GM12878 (cell line): Measurements from ENCODE around the gene AJUBA. TPM values are rescaled to one million over a fixed set of nuclear protein-coding genes. Genes with fewer than 3 reads are reported as not detected.

ENCODE experiments used
- ATAC-seq: fragments of 200-7000 bp; cut with Tn5 transposase; 3 replicates; pipeline ENCODE4 v1.9.1; 2020; ENCODE audit warnings: mild to moderate bottlenecking, moderate library complexity
- BruUV-seq: library from RNA; stranded (reverse); fragments of 400-500 nt; replicated peaks from 2 replicates; lab custom pipeline; 2021; lab: Mats Ljungman, UMichigan
- CTCF ChIA-PET: fragments of 300-600 bp; sonication (Branson Sonifier 250); formaldehyde crosslinking; extraction: SDS; loops from one replicate; lab custom pipeline; 2021; ENCODE audit warnings: inconsistent platforms; lab: Yijun Ruan, JAX
- POLR2A ChIA-PET: fragments of 350-600 bp; formaldehyde crosslinking; extraction: SDS; loops from one replicate; lab custom pipeline; 2021; ENCODE audit warnings: inconsistent platforms; lab: Charles Lee
- RAD21 ChIA-PET: fragments of 300-600 bp; sonication (Branson Sonifier 250); formaldehyde crosslinking; loops from one replicate; lab custom pipeline; 2023; ENCODE audit warnings: antibody characterized with exemption; ENCODE audit not compliant: unreplicated experiment; lab: Charles Lee
- SMC1A ChIA-PET: fragments of 300-600 bp; sonication (Branson Sonifier 250); formaldehyde crosslinking; loops from one replicate; lab custom pipeline; 2023; ENCODE audit not compliant: unreplicated experiment, uncharacterized antibody; lab: Charles Lee
- DNase-seq: peaks from one replicate; pipeline ENCODE4 v3.0.0-alpha.2; 2011; ENCODE audit warnings: low read depth, low spot score
- FAIRE-seq: peaks from 3 replicates; lab custom pipeline; 2011; peaks lifted over from hg19 to GRCh38; lab: Jason Lieb, UNC
- H2AFZ ChIP-seq: 2 replicates; pipeline ENCODE4 v1.6.0; 2011; ENCODE audit warnings: low read depth, low read length, control low read depth; ENCODE audit not compliant: control insufficient read depth
- H3K27ac ChIP-seq: 2 replicates; pipeline ENCODE4 v1.5.1; 2011; ENCODE audit warnings: control low read depth; ENCODE audit not compliant: control insufficient read depth, insufficient read depth
- H3K27me3 ChIP-seq, 2 experiments: replicated peaks in 1 of 2; 2 replicates each; pipeline versions ENCODE4 v1.6.0 to v1.6.1; 2011; ENCODE audit warnings: low read length in 1 of 2; ENCODE audit not compliant: control insufficient read depth in 2 of 2, insufficient read depth in 2 of 2
- H3K36me3 ChIP-seq, 2 experiments: 2 replicates each; pipeline ENCODE4 v1.5.1; 2011; ENCODE audit warnings: low read length in 1 of 2; ENCODE audit not compliant: control insufficient read depth in 2 of 2, insufficient read depth in 2 of 2
- H3K4me1 ChIP-seq: 2 replicates; pipeline ENCODE4 v1.6.1; 2011; ENCODE audit warnings: mild to moderate bottlenecking, low read length, moderate library complexity, mixed read lengths; ENCODE audit not compliant: control insufficient read depth, insufficient read depth
- H3K4me2 ChIP-seq: 2 replicates; pipeline ENCODE4 v1.6.0; 2011; ENCODE audit warnings: control low read depth; ENCODE audit not compliant: control insufficient read depth, insufficient read depth
- H3K4me3 ChIP-seq: fragments of 200-600 bp; sonication (generic); 2 replicates; pipeline ENCODE4 v1.5.1; 2016
- H3K79me2 ChIP-seq: 2 replicates; pipeline ENCODE4 v1.6.0; 2011; ENCODE audit warnings: low read length; ENCODE audit not compliant: control insufficient read depth, insufficient read depth
- H3K9ac ChIP-seq: 2 replicates; pipeline ENCODE4 v1.8.0; 2011; ENCODE audit warnings: low read length, control low read depth, mixed read lengths; ENCODE audit not compliant: control insufficient read depth, insufficient read depth
- H3K9me3 ChIP-seq: replicated peaks from 3 replicates; pipeline ENCODE4 v1.5.1; 2011; ENCODE audit warnings: mild to moderate bottlenecking, low read length; ENCODE audit not compliant: control insufficient read depth, insufficient read depth
- H4K20me1 ChIP-seq: 2 replicates; pipeline ENCODE4 v1.6.0; 2011; ENCODE audit not compliant: control insufficient read depth, insufficient read depth
- CBFB ChIP-seq: IDR thresholded peaks from 2 replicates; pipeline ENCODE4 v1.6.1; 2016; ENCODE audit warnings: antibody characterized with exemption, low read depth
- CHD4 ChIP-seq: fragments of 200-600 bp; sonication (generic); IDR thresholded peaks from 2 replicates; pipeline ENCODE4 v1.6.1; 2016; ENCODE audit warnings: mild to moderate bottlenecking
- ESRRA ChIP-seq: IDR thresholded peaks from 2 replicates; pipeline ENCODE4 v1.6.1; 2012; ENCODE audit warnings: mild to moderate bottlenecking, low read length, improper control_type of control experiment
- KLF5 ChIP-seq: fragments of 450-650 bp; IDR thresholded peaks from 2 replicates; pipeline ENCODE4 v1.6.1; 2014; ENCODE audit warnings: mild to moderate bottlenecking; ENCODE audit not compliant: partially characterized antibody
- MEF2B ChIP-seq: fragments of 450-650 bp; IDR thresholded peaks from 2 replicates; pipeline ENCODE4 v1.6.1; 2018; ENCODE audit warnings: mild to moderate bottlenecking, moderate library complexity; ENCODE audit not compliant: partially characterized antibody, poor library complexity, severe bottlenecking
- MTA3 ChIP-seq: IDR thresholded peaks from 2 replicates; pipeline ENCODE4 v1.6.1; 2012; ENCODE audit warnings: low read length, inconsistent platforms, borderline replicate concordance
- MYB ChIP-seq: fragments of 150-350 bp; IDR thresholded peaks from 2 replicates; pipeline ENCODE4 v1.6.1; 2014; ENCODE audit warnings: mild to moderate bottlenecking, low read depth, low read length, borderline replicate concordance
- MYC ChIP-seq: IDR thresholded peaks from 2 replicates; pipeline ENCODE4 v1.6.1; 2011; ENCODE audit warnings: mild to moderate bottlenecking, low read length, moderate library complexity, inconsistent platforms; ENCODE audit not compliant: insufficient read depth, insufficient replicate concordance, insufficient read length, severe bottlenecking
- NBN ChIP-seq: fragments of 450-650 bp; IDR thresholded peaks from 2 replicates; pipeline ENCODE4 v1.6.1; 2016
- POU2F2 ChIP-seq: IDR thresholded peaks from 3 replicates; pipeline ENCODE4 v1.6.1; 2011; ENCODE audit warnings: low read depth, mild to moderate bottlenecking, low read length, borderline replicate concordance
- RCOR1 ChIP-seq: conservative IDR thresholded peaks from 2 replicates; pipeline ENCODE4 v1.6.1; 2012; ENCODE audit warnings: low read depth, low read length, improper control_type of control experiment
- SMC3 ChIP-seq: IDR thresholded peaks from 2 replicates; pipeline ENCODE4 v1.6.1; 2011; ENCODE audit warnings: low read length, improper control_type of control experiment, borderline replicate concordance
- SUZ12 ChIP-seq: fragments of 200-600 bp; sonication (generic); IDR thresholded peaks from one replicate; pipeline ENCODE4 v1.6.1; 2018; ENCODE audit warnings: antibody characterized with exemption, mild to moderate bottlenecking; ENCODE audit not compliant: unreplicated experiment
- WGBS: methylation state at CpG from one replicate; pipeline ENCODE4 v1.1.6; 2016; ENCODE audit warnings: low lambda C conversion rate; ENCODE audit not compliant: insufficient replicate concordance, insufficient coverage; ENCODE audit errors: missing lambda C conversion rate; 5-methylcytosine and 5-hydroxymethylcytosine counted together
- in situ Hi-C: fragments of 300-500 bp; cut with MboI; formaldehyde crosslinking; loops from 9 replicates; pipeline ENCODE4 v1.14.3; 2018; ENCODE audit warnings: mixed read lengths
- intact Hi-C: fragments of 100-400 bp; cut with micrococcal nuclease; formaldehyde crosslinking; loops from one replicate; pipeline ENCODE4 v1.14.2; 2022; ENCODE audit not compliant: unreplicated experiment
- polyA plus RNA-seq, 11 experiments: library from polyadenylated mRNA; depleted of rRNA in 4 of 11; unstranded in 6 of 11; stranded (reverse) in 5 of 11; fragments of >200 nt; fragmentation: Nextera tagmentation in 4 of 11; fragmentation: Illumina TruSeq in 1 of 11; extraction: Ambion mirVana in 4 of 11; extraction: Trizol in 1 of 11; gene quantifications; 1 replicate in 1 of 11; 2 replicates in 10 of 11; pipeline versions ENCODE4 v1.2.1 to v1.2.3, GENCODE V29; 2011 to 2016; ENCODE audit warnings: inconsistent platforms in 2 of 11, missing spikeins in 2 of 11, low read depth in 1 of 11
- total RNA-seq, 4 experiments: library from RNA; depleted of rRNA in 3 of 4; stranded (reverse); fragments of >200 nt in 3 of 4; fragmentation: Illumina TruSeq in 1 of 4; extraction: Trizol in 1 of 4; gene quantifications; 2 replicates each; pipeline versions ENCODE4 v1.2.1 to v1.2.3, GENCODE V29; 2013 to 2021
- TF ChIP-seq, protein P1 (sequence below): IDR thresholded peaks from 2 replicates; pipeline ENCODE4 v1.6.1; 2011; ENCODE audit warnings: low read depth, mild to moderate bottlenecking, low read length, moderate library complexity, borderline replicate concordance; ENCODE audit errors: extremely low read depth
- TF ChIP-seq, protein P2 (sequence below): fragments of 450-650 bp; formaldehyde crosslinking; IDR thresholded peaks from 2 replicates; pipeline ENCODE4 v1.4.0; 2022; ENCODE audit warnings: mild to moderate bottlenecking, moderate library complexity
- TF ChIP-seq, protein P3 (sequence below): IDR thresholded peaks from 2 replicates; pipeline ENCODE4 v1.6.1; 2012; ENCODE audit warnings: low read depth, low read length, improper control_type of control experiment

AJUBA gene
- total and polyA plus RNA-seq, 10 of the 15 experiments (the other 5 are each of a cell fraction or from before 2014, with no cell fraction given) = 0.03 to 18.1 (median 0.36) TPM; not detected in 1

DNA sequence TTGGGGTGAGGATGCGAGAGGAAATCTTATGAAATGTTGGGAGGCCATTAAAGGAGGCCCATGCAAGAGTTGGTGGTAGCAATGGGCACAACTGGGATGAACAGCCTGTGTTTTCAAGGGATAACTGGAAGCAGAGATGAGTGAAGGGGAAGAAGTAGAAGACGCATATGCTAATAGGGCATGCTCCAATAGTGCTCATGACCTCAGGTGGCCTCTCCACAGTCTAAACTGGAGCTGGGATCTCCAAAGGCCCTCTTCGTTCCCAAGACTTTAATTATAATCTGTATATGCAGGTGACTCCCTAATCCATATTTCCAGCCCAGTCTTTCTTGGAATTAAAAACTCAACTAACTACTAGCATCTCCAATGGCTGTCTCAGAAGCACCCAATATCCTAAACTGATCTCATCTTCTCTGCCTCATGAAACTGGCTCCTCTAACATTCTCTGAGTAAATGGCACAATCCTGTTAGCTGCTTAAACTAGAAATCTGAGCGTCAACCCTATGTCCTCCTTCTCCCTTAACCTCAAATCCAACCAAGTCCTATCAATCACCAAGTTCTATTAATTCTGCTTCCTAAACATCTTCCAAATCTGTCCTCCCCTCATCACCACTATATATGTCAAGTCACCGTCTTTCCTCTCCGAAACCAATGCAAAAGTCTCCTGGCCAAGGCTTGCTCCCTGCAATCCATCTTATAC is 2.8 kb upstream of the AJUBA start:
- no peak for DNase-seq
- no peak for FAIRE-seq
- intact Hi-C loops = loop anchor here (10.0 kb wide), 1 partner anchor 600 kb away; no protein-coding TSS in a partner anchor
- no TSS peak for BruUV-seq
- Histone ChIP-seq H3K9me3 (no peaks in the 10 kb centered on the region), H3K4me2 (no peak overlapping the region), H3K36me3 (no peaks in the 10 kb centered on the region; a peak in 1 of 4 replicates), H3K4me1 (no peaks in the 10 kb centered on the region; the same call in 1 of the 2 replicates), H3K27ac (no peak overlapping the region), H3K9ac (no peak overlapping the region), H3K4me3 (no peak overlapping the region), H4K20me1 (no peaks in the 10 kb centered on the region), H3K27me3 (peaks cover 4 to 10% of the 10 kb centered on the region in 2 experiments), H2AFZ (no peak overlapping the region), H3K79me2 (no peaks in the 10 kb centered on the region)
- POLR2A ChIA-PET = interaction anchor here (1.1 to 2.3 kb wide), 3 partner anchors 12 to 70 kb away, joined by 3 to 17 read pairs (median 5); no protein-coding TSS in a partner anchor
- no peak for TF ChIP-seq SMC3
- TF ChIP-seq, protein P1, sequence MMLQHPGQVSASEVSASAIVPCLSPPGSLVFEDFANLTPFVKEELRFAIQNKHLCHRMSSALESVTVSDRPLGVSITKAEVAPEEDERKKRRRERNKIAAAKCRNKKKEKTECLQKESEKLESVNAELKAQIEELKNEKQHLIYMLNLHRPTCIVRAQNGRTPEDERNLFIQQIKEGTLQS = no peak
- no peak for TF ChIP-seq ESRRA
- TF ChIP-seq RCOR1 = no peak
- TF ChIP-seq KLF5 = no peak
- no peak for TF ChIP-seq MYB
- TF ChIP-seq, protein P2, sequence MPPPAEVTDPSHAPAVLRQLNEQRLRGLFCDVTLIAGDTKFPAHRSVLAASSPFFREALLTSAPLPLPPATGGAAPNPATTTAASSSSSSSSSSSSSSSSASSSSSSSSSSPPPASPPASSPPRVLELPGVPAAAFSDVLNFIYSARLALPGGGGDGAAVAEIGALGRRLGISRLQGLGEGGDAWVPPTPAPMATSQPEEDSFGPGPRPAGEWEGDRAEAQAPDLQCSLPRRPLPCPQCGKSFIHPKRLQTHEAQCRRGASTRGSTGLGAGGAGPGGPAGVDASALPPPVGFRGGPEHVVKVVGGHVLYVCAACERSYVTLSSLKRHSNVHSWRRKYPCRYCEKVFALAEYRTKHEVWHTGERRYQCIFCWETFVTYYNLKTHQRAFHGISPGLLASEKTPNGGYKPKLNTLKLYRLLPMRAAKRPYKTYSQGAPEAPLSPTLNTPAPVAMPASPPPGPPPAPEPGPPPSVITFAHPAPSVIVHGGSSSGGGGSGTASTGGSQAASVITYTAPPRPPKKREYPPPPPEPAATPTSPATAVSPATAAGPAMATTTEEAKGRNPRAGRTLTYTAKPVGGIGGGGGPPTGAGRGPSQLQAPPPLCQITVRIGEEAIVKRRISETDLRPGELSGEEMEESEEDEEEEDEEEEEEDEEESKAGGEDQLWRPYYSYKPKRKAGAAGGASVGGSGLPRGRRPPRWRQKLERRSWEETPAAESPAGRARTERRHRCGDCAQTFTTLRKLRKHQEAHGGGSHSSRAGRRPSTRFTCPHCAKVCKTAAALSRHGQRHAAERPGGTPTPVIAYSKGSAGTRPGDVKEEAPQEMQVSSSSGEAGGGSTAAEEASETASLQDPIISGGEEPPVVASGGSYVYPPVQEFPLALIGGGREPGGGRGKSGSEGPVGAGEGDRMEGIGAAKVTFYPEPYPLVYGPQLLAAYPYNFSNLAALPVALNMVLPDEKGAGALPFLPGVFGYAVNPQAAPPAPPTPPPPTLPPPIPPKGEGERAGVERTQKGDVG (CRISPR knock-in tag) = no peak
- TF ChIP-seq POU2F2 = no peak
- no peak for TF ChIP-seq MTA3
- no peak for TF ChIP-seq MEF2B
- TF ChIP-seq CHD4 = no peak
- TF ChIP-seq SUZ12 = no peak
- no peak for TF ChIP-seq NBN
- TF ChIP-seq CBFB = no peak
- TF ChIP-seq MYC = no peak
- TF ChIP-seq, protein P3, sequence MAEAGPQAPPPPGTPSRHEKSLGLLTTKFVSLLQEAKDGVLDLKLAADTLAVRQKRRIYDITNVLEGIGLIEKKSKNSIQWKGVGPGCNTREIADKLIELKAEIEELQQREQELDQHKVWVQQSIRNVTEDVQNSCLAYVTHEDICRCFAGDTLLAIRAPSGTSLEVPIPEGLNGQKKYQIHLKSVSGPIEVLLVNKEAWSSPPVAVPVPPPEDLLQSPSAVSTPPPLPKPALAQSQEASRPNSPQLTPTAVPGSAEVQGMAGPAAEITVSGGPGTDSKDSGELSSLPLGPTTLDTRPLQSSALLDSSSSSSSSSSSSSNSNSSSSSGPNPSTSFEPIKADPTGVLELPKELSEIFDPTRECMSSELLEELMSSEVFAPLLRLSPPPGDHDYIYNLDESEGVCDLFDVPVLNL = no peak
- no peak for ATAC-seq
- 83% methylated on average over 6 of the region's 6 CpGs for WGBS
- CTCF ChIA-PET = interaction anchor here (0.6 to 25.0 kb wide), 24 partner anchors 8 to 595 kb away, joined by 3 to 853 read pairs (median 8); partner anchors contain the start of genes ACIN1, C14orf119, CDH24 and HAUS4
- RAD21 ChIA-PET = interaction anchor here (0.8 to 9.1 kb wide), 9 partner anchors 8 to 77 kb away, joined by 3 to 224 read pairs (median 7); partner anchors contain the start of genes CDH24, HAUS4 and PRMT5
- SMC1A ChIA-PET = interaction anchor here (0.7 to 7.6 kb wide), 17 partner anchors 9 to 413 kb away, joined by 3 to 156 read pairs (median 6); partner anchors contain the start of genes ACIN1, CDH24 and PRMT5
- in situ Hi-C loops = loop anchor here (5.0 kb wide), 1 partner anchor 413 kb away; no protein-coding TSS in a partner anchor
